GM21515 (cell line): ENCODE results near the gene COL11A2.
"Not testable (repeated sequence)": the region's sequence is repeated elsewhere in the genome, so short reads cannot be mapped to it uniquely, and the experiment has no call there.

ENCODE experiments used
- ATAC-seq: cut with Tn5 transposase; IDR thresholded peaks from one replicate; pipeline ENCODE4 v1.9.1; 2021; ENCODE audit not compliant: unreplicated experiment

The COL11A2 gene

DNA sequence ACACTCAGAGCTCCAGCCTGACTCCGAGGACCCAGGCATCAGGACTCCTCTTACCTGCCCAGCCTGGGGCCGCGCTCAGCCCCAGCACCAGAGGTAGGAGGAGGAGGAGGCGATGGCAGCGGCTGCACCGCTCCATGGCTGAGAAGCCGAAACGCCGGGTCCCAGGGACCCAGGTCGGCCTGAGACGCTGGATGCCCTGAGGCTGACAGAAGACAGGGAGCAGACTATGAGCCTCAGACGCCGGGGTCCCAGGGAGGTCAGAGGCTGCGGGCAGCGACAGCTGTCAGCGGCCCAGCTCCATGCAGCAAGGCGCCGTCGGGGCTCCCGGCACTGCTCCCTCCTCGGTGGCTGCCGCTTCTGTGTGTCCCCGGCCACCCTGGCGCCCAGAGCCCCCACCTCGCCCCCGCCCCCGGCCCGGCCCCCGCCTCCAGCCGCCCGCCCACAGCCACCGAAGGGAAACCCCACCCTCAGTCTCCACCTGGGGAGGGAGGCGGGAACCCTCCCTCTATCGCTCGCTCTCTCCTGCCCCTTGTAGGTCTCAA, at the start of gene COL11A2:
Gene COL11A2, minus strand, starts transcription at position 363 of the 542 bp plus-strand sequence. Its CDS starts 227 bp downstream, at position 136.
- ATAC-seq, result no peak

DNA sequence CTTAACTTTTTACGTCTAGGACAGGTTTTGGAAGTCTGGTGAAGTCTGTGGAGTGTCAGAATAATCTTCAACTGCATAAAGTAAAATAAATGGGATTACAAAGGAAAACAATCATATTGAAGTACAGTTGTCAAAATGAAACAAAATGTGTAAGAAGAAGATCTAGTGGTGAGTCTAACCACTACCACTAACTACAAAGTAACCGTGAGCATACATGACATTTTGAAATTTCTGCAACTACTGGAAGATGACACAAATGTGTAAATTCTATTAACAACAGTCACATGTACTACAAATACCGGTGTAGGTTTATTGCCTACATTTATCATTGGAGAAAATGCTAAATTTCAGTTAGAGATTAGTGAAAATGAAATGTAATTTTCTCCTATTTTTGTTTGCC, 49.7 kb upstream of the COL11A2 start:
- no peak for ATAC-seq

GRCh38 chr6:33237741-33238140, 45.5 kb upstream of the COL11A2 start:
- ATAC-seq, result no peak

- ATAC-seq, result no peak
These were observed 44.6 kb upstream of the COL11A2 start for GRCh38 chr6:33236852-33237251.

DNA sequence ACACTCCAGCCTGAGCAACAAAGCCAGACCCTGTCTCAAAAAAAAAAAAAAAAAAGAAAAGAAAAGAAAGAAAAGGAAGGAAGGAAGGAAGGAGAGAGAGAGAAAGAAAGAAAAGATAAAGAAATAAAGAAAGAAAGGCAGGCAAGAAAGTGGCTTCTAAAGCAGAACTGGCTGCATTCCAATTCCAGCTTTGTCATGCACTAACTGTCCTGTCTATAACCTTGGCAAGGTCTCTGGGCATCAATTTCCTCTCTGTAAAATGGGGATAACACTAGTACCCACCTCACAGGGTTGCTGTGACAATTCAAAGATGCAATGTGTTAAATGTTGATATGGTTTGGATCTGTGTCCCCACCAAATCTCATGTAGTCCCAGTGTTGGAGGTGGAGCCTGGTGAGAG, 44.1 kb upstream of the COL11A2 start:
- no peak for ATAC-seq

DNA sequence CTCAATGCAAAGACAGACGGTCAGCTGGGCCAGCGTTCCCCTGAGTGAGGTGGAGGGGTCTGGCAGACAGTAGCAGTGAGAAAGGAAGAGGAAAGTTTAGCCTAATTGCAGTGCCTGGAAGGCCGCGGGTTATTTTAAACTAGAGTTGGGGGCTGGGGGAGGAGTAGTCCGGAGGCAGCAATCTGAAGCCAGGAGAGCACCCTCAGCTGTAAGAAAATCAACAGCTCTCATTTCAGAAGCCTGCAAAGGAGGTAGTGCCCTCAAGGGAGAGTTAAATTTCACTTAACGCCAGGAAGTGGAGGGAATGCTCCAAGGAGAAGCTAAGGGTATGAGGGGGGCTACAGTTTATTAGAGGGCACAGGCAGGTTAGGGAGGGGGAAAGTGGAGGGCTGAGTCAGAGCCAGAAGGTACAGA, 43.0 kb upstream of the COL11A2 start:
- ATAC-seq, result no peak

DNA sequence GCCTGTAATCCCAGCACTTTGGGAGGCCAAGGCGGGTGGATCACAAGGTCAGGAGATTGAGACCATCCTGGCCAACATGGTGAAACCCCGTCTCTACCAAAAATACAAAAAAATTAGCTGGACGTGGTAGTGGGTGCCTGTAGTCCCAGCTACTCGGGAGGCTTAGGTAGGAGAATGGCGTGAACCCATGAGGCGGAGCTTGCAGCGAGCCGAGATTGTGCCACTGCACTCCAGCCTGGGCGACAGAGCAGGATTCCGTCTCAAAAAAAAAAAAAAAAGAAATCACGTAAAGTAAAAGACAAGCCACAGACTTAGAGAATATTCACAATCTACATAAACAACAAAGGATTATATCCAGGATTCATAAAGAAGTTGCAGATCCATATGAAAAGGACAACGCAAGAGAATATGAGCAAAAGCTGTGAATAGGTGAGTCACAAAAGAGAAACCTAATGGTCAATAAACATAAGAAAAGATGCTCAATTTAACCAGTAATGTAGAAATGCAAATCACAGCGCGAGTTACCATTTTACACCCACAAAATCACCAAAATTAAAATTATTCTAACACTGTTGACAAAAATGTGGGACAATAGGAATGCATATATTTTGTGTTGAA, 34.3 kb upstream of the COL11A2 start:
- ATAC-seq, result not testable (repeated sequence)

DNA sequence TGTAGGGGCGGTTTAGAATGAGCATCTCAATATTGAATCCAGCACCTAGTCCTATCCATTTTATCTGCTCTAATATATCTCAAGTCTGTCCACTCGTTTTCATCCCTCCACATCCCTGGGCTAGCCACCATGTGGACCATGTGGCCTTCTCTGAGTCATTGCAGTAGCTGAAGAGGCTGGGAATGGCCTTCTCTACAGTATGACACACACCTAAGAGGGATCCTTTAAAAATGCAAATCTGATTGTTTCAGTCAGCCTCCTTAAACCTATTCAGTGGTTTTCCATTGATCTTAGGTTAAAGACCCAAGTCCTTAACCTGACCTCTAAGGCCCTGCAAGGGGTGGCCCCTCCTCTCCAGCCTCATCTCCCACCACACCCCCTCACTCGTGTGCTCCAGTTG, 25.4 kb upstream of the COL11A2 start:
- ATAC-seq, result no peak

GRCh38 chr6:33217246-33217645, 25.0 kb upstream of the COL11A2 start:
- ATAC-seq, result no peak

DNA sequence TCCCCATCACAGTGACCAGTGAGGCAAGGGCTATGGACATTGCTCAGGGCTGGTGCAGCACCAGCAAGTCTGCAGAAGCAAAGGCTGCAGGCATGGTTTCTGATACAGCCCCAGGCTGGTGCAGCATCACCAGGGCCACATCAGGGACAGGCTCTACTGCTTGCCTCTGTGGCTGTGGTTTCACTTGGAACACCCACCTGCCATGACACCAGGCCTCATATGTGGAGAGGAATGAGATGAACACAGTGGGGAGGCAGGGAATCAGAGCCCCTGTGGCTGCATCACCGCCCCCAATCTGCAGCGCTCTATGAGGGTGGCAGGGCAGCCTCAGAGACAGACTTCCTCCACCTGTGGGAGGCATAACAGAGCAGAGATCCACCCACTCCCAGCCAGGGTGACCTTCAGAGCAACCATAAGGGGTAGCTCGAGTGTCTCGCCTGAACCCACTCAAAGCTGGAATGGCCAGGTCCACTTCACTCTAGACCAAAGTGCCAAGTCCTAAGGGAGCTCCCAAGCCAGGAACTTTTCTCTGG, 23.9 kb upstream of the COL11A2 start:
- ATAC-seq, result no peak

GRCh38 chr6:33215271-33216116, 23.2 kb upstream of the COL11A2 start:
- no peak for ATAC-seq

DNA sequence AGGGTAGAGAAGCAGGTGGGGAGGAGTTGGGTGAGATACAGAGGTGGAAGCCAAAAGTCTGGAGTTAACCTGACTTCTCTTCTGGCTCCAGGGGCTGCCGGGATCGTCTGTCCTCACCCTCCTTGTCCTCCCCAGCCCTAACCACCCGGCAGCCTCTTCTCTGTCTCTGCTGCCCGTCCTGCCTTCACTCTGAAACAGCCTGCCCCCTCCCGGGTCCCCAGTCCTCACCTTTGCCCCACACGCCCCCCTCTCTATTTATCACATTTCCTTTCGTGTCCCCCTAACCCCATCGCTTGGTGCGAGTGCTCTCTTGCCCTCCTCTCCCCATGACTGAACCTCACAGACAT, 21.7 kb upstream of the COL11A2 start:
- no peak for ATAC-seq

- no peak for ATAC-seq
These were observed 21.1 kb upstream of the COL11A2 start for GRCh38 chr6:33213166-33213988.

- ATAC-seq, result no peak
These were observed 20.5 kb upstream of the COL11A2 start for GRCh38 chr6:33212857-33213165.

GRCh38 chr6:33211666-33212422, 19.6 kb upstream of the COL11A2 start:
- ATAC-seq, result no peak

DNA sequence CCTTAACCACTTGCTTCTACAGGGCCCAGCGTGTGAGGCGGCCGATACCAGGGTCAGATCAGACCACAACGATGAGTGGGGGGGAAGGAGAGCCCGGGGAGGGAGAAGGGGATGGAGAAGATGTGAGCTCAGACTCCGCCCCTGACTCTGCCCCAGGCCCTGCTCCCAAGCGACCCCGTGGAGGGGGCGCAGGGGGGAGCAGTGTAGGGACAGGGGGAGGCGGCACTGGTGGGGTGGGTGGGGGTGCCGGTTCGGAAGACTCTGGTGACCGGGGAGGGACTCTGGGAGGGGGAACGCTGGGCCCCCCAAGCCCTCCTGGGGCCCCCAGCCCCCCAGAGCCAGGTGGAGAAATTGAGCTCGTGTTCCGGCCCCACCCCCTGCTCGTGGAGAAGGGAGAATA, 18.9 kb upstream of the COL11A2 start:
- ATAC-seq, result no peak

DNA sequence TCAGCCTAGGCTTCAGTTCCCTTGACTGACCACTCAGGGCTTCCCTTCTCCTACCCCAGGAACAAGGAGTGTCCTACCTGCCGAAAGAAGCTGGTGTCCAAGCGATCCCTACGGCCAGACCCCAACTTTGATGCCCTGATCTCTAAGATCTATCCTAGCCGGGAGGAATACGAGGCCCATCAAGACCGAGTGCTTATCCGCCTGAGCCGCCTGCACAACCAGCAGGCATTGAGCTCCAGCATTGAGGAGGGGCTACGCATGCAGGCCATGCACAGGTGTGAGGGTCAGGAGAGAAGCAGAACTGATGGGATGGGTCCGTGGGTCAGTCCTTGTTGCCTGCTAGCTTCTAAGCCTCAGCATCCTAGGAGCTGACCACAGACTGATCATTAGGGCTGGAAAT, 17.6 kb upstream of the COL11A2 start:
- no peak for ATAC-seq

DNA sequence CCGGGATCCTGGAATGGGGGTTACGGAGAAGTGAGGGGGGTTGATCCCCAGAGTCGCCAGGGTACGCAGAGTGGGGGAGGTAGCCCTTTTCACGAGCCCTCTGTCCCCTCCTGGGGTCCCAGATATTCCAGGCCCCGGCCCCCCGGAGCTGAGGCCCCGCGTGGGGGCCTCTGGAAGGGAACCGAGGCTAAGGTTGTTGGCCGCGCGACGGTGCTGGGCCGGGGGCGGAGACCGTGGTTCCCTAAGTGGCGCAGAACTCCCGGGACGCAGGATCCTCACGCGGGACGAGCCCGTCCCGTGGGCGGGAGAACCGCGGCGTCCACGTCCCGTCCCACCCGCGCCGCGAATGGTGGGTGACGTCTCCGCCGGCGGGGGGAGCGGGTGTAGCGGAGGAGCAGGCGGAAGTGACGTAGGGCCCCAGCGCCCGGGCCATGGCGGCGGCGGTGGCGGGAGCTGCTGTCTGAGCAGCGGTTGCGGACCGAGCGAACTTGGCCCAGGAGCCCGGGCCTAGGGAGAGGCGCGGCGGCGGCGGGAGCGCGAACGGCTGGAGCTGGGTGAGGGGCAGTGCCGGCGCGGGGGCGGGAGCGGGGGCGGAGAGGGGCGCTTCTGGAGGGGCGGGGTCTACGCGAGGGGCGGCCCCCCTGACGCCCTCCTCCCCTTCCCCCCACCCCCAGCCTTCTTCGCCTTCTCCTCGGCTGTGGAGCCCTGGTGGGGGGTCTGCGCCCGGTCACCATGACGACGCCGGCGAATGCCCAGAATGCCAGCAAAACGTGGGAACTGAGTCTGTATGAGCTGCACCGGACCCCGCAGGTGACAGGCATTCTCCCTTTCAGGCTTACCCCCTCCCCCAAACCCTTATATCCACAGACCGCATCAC, 16.1 kb upstream of the COL11A2 start, which contains the start of gene RING1:
Gene RING1, plus strand, starts transcription at position 410 of the 877 bp plus-strand sequence. Its CDS starts 323 bp downstream, at position 733.
- ATAC-seq, result no peak

DNA sequence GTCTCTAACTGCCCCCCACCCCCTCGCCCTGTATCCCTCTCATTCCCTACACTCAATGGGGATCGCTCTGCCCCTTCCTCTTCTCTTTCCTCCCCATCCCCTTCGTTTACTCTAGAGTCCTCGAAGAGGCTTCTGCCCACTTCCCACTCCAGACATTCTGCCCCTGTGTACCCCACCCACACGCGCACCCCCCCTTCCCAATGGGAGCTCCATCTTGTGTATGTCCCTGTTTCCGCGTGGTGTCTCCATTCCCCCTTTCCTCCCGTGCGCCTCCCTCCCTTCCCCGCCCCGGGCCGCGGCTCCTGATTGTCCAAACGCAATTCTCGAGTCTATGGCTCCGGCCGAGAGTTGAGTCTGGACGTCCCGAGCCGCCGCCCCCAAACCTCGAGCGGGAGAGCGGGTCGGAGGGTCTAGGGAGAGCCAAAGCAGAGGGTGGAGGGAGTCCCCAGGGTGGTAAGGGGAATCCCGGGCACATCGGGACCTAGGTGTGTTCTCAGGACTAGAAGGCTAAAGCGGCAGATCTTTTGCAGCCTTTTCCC, 15.4 kb upstream of the COL11A2 start:
- ATAC-seq, result no peak
